Activated T-helper 1 cell treated with anti-CD3 and anti-CD28 coated beads, Interleukin-12 subunit alpha, Interleukin-12 subunit beta, Interleukin-2, Interleukin-4 antibody, amounts not matched to agents 30 ng/mL and 10 ng/mL and 1 ng/mL, durations not matched to agents 14 hours and 24 hours and 36 hours (primary cell): ENCODE measurements around the gene TLE2. TPM values are rescaled to one million over a fixed set of nuclear protein-coding genes. Genes with fewer than 3 reads are reported as not detected.
"Not testable (repeated sequence)": the region's sequence is repeated elsewhere in the genome, so short reads cannot be mapped to it uniquely, and the experiment has no call there.

Experiments used
- DNase-seq: peaks from one replicate; pipeline ENCODE4 v3.0.0; 2021; ENCODE audit warnings: low spot score
- H3K27ac Mint-ChIP-seq: one replicate; pipeline ENCODE4 v1.8.0; 2021; ENCODE audit warnings: mild to moderate bottlenecking, mixed read lengths
- H3K27me3 Mint-ChIP-seq: one replicate; pipeline ENCODE4 v1.8.0; 2022; ENCODE audit warnings: mild to moderate bottlenecking, moderate library complexity, mixed read lengths; ENCODE audit not compliant: insufficient read depth
- H3K36me3 Mint-ChIP-seq: one replicate; pipeline ENCODE4 v1.8.0; 2021; ENCODE audit warnings: low read depth, mixed read lengths
- H3K4me1 Mint-ChIP-seq: one replicate; pipeline ENCODE4 v1.8.0; 2021; ENCODE audit warnings: low read depth, mixed read lengths
- H3K4me3 Mint-ChIP-seq: one replicate; pipeline ENCODE4 v1.8.0; 2021; ENCODE audit warnings: mild to moderate bottlenecking, moderate library complexity, mixed read lengths
- H3K9me3 Mint-ChIP-seq: one replicate; pipeline ENCODE4 v1.8.0; 2021; ENCODE audit warnings: mixed read lengths
- intact Hi-C: fragments of 100-400 bp; cut with micrococcal nuclease; formaldehyde crosslinking; loops from one replicate; pipeline ENCODE4 v1.15.1; 2024
- total RNA-seq: library from RNA; stranded (reverse); gene quantifications from 2 replicates; pipeline ENCODE4 v1.2.3, GENCODE V29; 2022

TLE2 gene
- total RNA-seq, 1 donor from 2014 or later = 0.78 TPM

DNA sequence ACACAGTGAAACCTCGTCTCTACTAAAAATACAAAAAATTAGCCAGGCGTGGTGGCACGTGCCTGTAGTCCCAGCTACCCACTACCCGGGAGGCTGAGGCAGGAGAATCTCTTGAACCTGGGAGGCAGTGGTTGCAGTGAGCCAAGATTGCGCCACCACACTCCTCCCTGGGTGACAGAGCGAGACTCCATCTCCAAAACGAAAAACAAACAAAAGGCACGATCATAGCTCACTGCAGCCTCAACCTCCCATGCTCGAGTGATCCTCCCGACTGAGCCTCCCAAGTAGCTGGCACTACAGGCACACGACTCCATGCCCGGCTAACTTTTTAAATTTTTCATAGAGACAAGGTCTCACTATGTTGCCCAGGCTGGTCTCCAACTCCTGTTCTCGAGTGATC lies 17.0 kb downstream of the TLE2 start:
- not testable (repeated sequence) for H3K36me3 Mint-ChIP-seq, H3K27me3 Mint-ChIP-seq

DNA sequence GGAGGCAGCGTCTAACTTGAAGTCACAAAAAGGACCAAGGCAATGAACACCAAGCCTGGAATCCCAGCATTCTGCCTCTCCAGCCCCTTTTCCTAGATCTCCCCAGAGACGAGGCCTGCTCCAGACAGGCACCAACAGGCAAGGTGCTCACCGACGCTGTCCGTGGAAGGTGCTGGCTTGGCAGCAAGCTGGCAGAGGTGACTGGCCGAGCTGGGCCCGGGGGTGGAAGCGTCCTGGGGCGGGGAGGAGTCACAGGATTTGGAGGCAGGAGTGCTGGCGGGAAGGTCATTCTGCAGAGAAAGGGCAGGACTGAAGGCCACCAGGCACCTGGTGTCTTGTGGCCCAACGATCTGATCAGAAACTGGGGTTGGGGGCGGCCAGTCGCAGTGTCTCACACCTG lies 18.2 kb downstream of the TLE2 start:
- H3K9me3 Mint-ChIP-seq = no peaks in the 10 kb centered on the region
- no peaks in the 10 kb centered on the region for H3K36me3 Mint-ChIP-seq
- no peaks in the 10 kb centered on the region for H3K27me3 Mint-ChIP-seq
- intact Hi-C loops = no loop called here
- H3K4me1 Mint-ChIP-seq = no peaks in the 10 kb centered on the region
- H3K27ac Mint-ChIP-seq = no peak overlapping the region
- no peak overlapping the region for H3K4me3 Mint-ChIP-seq
- DNase-seq = no peak

More for the DNA sequence above, 17.0 kb downstream of the TLE2 start:
- intact Hi-C loops, H3K4me3 Mint-ChIP-seq, H3K9me3 Mint-ChIP-seq, DNase-seq, H3K4me1 Mint-ChIP-seq, H3K27ac Mint-ChIP-seq: not testable (repeated sequence)

GRCh38 chr19:3008994-3009393 lies 20.1 kb downstream of the TLE2 start:
- Mint-ChIP-seq H3K36me3 (no peaks in the 10 kb centered on the region), H3K4me3 (no peak overlapping the region), H3K4me1 (no peaks in the 10 kb centered on the region), H3K9me3 (no peaks in the 10 kb centered on the region), H3K27ac (no peak overlapping the region), H3K27me3 (no peaks in the 10 kb centered on the region)
- intact Hi-C loops = no loop called here
- no peak for DNase-seq

- no peak overlapping the region for H3K4me3 Mint-ChIP-seq
- H3K9me3 Mint-ChIP-seq = no peaks in the 10 kb centered on the region
- no peaks in the 10 kb centered on the region for H3K27me3 Mint-ChIP-seq
- no peaks in the 10 kb centered on the region for H3K4me1 Mint-ChIP-seq
- DNase-seq = no peak
- intact Hi-C loops = no loop called here
- no peaks in the 10 kb centered on the region for H3K36me3 Mint-ChIP-seq
- H3K27ac Mint-ChIP-seq = no peak overlapping the region
Measured at GRCh38 chr19:3007975-3008374, 21.1 kb downstream of the TLE2 start.

DNA sequence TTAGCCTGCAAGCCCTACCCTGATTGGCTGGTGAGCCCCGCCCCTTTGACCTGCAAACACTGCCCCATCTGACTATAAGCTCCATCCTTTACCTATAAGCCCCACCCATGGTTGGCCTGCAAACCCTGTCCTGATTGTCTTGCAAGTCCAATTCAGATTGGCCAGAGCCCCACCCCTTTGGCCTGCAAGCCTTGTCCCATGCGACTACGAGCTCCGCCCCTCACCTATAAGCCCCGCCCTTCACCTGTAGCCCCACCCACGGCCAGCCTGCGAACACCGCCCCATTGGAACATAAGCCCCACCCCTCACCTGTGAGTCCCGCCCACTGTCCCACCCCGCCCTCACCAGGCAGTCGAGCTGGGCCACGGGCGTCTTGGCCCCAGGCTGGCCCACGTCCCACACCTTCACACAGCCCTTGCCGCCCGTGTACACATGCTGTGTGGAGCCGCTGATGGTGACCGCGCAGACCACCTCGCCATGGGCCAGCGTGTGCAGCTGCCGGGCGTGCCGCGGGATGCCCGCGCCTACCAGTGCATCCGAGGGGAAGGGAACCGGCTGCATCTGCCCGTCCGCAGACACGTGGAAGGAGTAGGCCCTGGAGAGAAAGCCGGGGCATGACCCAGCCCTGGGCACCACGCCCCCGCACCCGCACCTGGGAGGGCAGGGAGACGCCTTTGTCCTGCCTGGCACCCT lies 22.9 kb downstream of the TLE2 start:
- no peak for DNase-seq
- no peak overlapping the region for H3K27ac Mint-ChIP-seq
- H3K9me3 Mint-ChIP-seq = no peaks in the 10 kb centered on the region

DNA sequence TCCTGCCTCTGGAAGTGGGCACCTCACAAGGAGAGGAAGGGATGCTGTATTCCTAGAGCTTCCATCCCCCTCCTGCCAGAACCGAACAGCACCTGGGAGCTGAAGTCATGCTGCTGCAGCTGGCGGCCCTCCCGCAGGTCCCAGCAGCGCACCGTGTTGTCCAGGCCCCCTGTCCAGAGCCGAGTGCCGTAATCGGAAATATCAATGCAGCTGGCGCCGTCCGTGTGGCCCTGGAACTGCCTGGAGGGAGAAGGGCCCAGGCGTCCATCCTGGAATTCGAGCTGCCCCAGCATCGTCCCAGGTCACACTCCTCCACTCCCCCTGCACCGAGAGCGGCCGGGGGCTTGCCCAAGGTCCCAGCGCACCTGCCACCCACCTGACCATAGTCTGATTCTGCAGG lies 23.7 kb downstream of the TLE2 start:
- H3K4me3 Mint-ChIP-seq = no peak overlapping the region
- no peaks in the 10 kb centered on the region for H3K4me1 Mint-ChIP-seq
- H3K36me3 Mint-ChIP-seq = no peaks in the 10 kb centered on the region
- no peaks in the 10 kb centered on the region for H3K9me3 Mint-ChIP-seq
- no peak overlapping the region for H3K27ac Mint-ChIP-seq
- no peaks in the 10 kb centered on the region for H3K27me3 Mint-ChIP-seq
- intact Hi-C loops = no loop called here
- no peak for DNase-seq

More for the DNA sequence above, 22.9 kb downstream of the TLE2 start:
- H3K4me3 Mint-ChIP-seq = no peak overlapping the region
- H3K4me1 Mint-ChIP-seq = no peaks in the 10 kb centered on the region
- no peaks in the 10 kb centered on the region for H3K27me3 Mint-ChIP-seq
- no peaks in the 10 kb centered on the region for H3K36me3 Mint-ChIP-seq
- intact Hi-C loops = no loop called here

- H3K4me1 Mint-ChIP-seq = no peaks in the 10 kb centered on the region
- intact Hi-C loops = no loop called here
Measured at GRCh38 chr19:3004522-3004921, 24.6 kb downstream of the TLE2 start.

DNA sequence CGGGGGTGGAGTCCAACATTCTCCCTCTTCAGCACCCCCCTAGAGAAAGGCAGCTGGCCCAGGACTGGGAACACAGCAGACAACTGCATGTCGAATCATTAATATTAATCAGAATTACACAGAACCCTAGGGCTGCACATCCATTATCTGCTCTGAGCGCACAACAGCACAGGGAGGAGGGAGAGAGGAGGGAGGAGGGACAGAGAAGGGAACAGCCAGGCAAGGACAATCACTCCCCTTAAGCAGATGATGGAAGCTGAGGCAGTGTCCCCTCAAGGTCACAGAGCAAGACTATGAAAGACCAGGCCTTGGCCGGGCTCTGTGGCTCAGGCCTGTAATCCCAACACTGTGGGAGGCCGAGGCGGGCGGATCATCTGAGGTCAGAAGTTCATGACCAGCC lies 26.0 kb downstream of the TLE2 start:
- no peak overlapping the region for H3K4me3 Mint-ChIP-seq
- no peaks in the 10 kb centered on the region for H3K27me3 Mint-ChIP-seq
- no peaks in the 10 kb centered on the region for H3K4me1 Mint-ChIP-seq
- no peak overlapping the region for H3K27ac Mint-ChIP-seq
- intact Hi-C loops = no loop called here
- DNase-seq = no peak
- no peaks in the 10 kb centered on the region for H3K9me3 Mint-ChIP-seq
- H3K36me3 Mint-ChIP-seq = no peaks in the 10 kb centered on the region

More at GRCh38 chr19:3004522-3004921, 24.6 kb downstream of the TLE2 start:
- H3K4me3 Mint-ChIP-seq = no peak overlapping the region
- H3K27ac Mint-ChIP-seq = no peak overlapping the region
- H3K36me3 Mint-ChIP-seq = no peaks in the 10 kb centered on the region
- no peaks in the 10 kb centered on the region for H3K27me3 Mint-ChIP-seq
- no peak for DNase-seq
- H3K9me3 Mint-ChIP-seq = no peaks in the 10 kb centered on the region

- Mint-ChIP-seq H3K36me3 (no peaks in the 10 kb centered on the region), H3K27me3 (no peaks in the 10 kb centered on the region), H3K4me3 (no peak overlapping the region), H3K9me3 (no peaks in the 10 kb centered on the region), H3K27ac (no peak overlapping the region), H3K4me1 (no peaks in the 10 kb centered on the region)
- intact Hi-C loops = no loop called here
- no peak for DNase-seq
Measured at GRCh38 chr19:3001235-3001800, 27.8 kb downstream of the TLE2 start.

DNA sequence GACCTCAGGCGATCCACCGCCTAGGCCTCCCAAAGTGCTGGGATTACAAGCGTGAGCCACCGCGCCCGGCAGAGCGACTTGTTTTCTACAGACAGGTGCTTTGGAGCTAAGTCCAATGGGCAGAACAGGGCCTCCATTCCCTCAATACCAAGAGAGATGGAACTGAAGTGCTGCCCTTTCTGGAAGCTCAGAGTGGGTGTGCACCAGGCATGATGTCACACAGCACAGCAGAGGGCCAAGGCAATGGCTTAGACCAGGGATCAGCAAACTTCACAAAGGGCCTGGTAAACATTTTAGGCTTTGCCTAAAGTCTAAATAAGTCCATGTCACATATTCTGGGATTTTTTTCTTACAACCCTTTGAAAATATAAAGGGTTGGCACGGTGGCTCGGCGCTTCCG lies 30.4 kb downstream of the TLE2 start:
- Mint-ChIP-seq H3K36me3 (no peaks in the 10 kb centered on the region), H3K4me3 (no peak overlapping the region), H3K27me3 (no peaks in the 10 kb centered on the region), H3K27ac (no peak overlapping the region), H3K4me1 (no peaks in the 10 kb centered on the region), H3K9me3 (no peaks in the 10 kb centered on the region)
- intact Hi-C loops = no loop called here
- no peak for DNase-seq

- H3K27ac Mint-ChIP-seq = no peak overlapping the region
- H3K36me3 Mint-ChIP-seq = no peaks in the 10 kb centered on the region
- H3K4me1 Mint-ChIP-seq = no peaks in the 10 kb centered on the region
- H3K9me3 Mint-ChIP-seq = no peaks in the 10 kb centered on the region
- intact Hi-C loops = no loop called here
- no peak for DNase-seq
- no peaks in the 10 kb centered on the region for H3K27me3 Mint-ChIP-seq
- H3K4me3 Mint-ChIP-seq = no peak overlapping the region
Measured at GRCh38 chr19:2997720-2998119, 31.4 kb downstream of the TLE2 start.

DNA sequence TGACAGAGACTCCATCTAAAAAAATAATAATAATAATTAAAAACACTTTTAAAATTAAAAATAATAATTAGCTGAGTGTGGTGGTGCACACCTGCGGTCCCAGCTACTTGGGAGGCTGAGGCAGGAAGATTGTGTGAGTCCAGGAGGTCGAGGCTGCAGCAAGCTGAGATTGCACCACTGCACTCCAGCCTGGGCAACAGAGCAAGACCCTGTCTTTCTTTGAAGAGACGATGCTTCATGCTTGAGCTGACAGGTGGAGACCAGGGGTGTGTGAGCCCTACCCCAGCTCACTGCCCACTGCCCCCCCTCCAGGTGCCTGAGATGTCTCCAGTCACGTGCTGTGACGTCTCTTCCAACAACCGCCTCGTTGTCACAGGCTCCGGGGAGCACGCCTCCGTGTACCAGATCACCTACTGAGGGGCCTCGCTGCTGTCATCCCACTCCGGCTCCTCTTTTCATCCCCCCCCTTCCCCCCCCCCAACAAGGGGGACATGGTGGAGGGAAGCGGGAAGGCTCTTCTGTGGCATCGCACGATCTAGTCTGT lies 34.4 kb downstream of the TLE2 start:
- no peak overlapping the region for H3K27ac Mint-ChIP-seq
- no peak for DNase-seq
- no peaks in the 10 kb centered on the region for H3K36me3 Mint-ChIP-seq
- no peaks in the 10 kb centered on the region for H3K27me3 Mint-ChIP-seq
- H3K4me1 Mint-ChIP-seq = no peaks in the 10 kb centered on the region
- H3K9me3 Mint-ChIP-seq = no peaks in the 10 kb centered on the region
- intact Hi-C loops = no loop called here
- H3K4me3 Mint-ChIP-seq = no peak overlapping the region

DNA sequence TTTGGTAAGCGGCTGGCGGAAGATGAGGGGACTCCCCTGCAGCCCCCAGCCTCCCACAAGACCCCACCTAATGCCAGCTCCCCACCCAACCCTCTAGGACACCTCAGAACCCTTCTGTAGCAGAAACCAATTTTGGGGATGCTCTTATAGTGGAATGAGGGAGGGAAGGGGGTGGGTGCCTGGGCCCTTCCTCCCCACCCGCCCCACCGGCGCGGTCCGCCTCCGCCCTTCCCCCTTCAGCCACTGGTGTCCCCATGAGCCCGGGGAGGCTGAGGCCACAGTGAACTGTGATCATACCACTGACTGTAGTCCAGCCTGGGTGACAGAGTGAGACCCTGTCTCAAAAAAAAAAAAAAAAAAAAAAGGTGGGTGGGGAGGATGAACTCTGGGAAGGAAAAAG lies 35.5 kb downstream of the TLE2 start:
- H3K27ac Mint-ChIP-seq = no peak overlapping the region
- intact Hi-C loops = no loop called here

More for the DNA sequence above, 35.5 kb downstream of the TLE2 start:
- H3K9me3 Mint-ChIP-seq = no peaks in the 10 kb centered on the region
- H3K27me3 Mint-ChIP-seq = no peaks in the 10 kb centered on the region
- H3K4me1 Mint-ChIP-seq = no peaks in the 10 kb centered on the region
- no peak for DNase-seq
- H3K4me3 Mint-ChIP-seq = no peak overlapping the region
- H3K36me3 Mint-ChIP-seq = no peaks in the 10 kb centered on the region
